Stimulated activated memory B cell treated with anti-CD40 and anti-IgM and Interleukin-4, amounts not matched to agents 10 μg/mL and 1 μg/mL and 100 μg/mL, for 72 hours (primary cell): ENCODE measurements around the gene LPAR1.
"Not testable (repeated sequence)": the region's sequence is repeated elsewhere in the genome, so short reads cannot be mapped to it uniquely, and the experiment has no call there.

ENCODE experiments used
- ATAC-seq: fragments of 150-1000 bp; cut with Tn5 transposase; 2 replicates; pipeline ENCODE4 v1.10.0; 2021
- H3K27ac Mint-ChIP-seq: one replicate; pipeline ENCODE4 v1.8.0; 2022; ENCODE audit warnings: mild to moderate bottlenecking, mixed read lengths
- H3K27me3 Mint-ChIP-seq: one replicate; pipeline ENCODE4 v1.8.0; 2022; ENCODE audit warnings: mixed read lengths
- H3K36me3 Mint-ChIP-seq: one replicate; pipeline ENCODE4 v1.8.0; 2022; ENCODE audit warnings: mixed read lengths
- H3K4me1 Mint-ChIP-seq: one replicate; pipeline ENCODE4 v1.8.0; 2022; ENCODE audit warnings: mixed read lengths
- H3K4me3 Mint-ChIP-seq: one replicate; pipeline ENCODE4 v1.8.0; 2022; ENCODE audit warnings: mild to moderate bottlenecking, moderate library complexity, mixed read lengths
- H3K9me3 Mint-ChIP-seq: one replicate; pipeline ENCODE4 v1.8.0; 2022; ENCODE audit warnings: mixed read lengths

The LPAR1 gene

GRCh38 chr9:110880189-110880588, 158.1 kb downstream of the LPAR1 start:
- ATAC-seq, result no peak
- Mint-ChIP-seq H3K4me1 (no peaks in the 10 kb centered on the region), H3K36me3 (no peaks in the 10 kb centered on the region), H3K4me3 (no peak overlapping the region), H3K9me3 (no peaks in the 10 kb centered on the region), H3K27ac (no peak overlapping the region), H3K27me3 (no peaks in the 10 kb centered on the region)

- Mint-ChIP-seq H3K27ac (no peak overlapping the region), H3K4me1 (no peaks in the 10 kb centered on the region), H3K36me3 (no peaks in the 10 kb centered on the region), H3K27me3 (no peaks in the 10 kb centered on the region), H3K4me3 (no peak overlapping the region), H3K9me3 (no peaks in the 10 kb centered on the region)
- no peak for ATAC-seq
Measured at GRCh38 chr9:110877374-110877773, 160.9 kb downstream of the LPAR1 start.

GRCh38 chr9:110876929-110877328, 161.3 kb downstream of the LPAR1 start:
- Mint-ChIP-seq H3K27ac (no peak overlapping the region), H3K9me3 (no peaks in the 10 kb centered on the region), H3K36me3 (no peaks in the 10 kb centered on the region), H3K4me1 (no peaks in the 10 kb centered on the region), H3K4me3 (no peak overlapping the region), H3K27me3 (no peaks in the 10 kb centered on the region)
- no peak for ATAC-seq

GRCh38 chr9:110874963-110875674, 163.2 kb downstream of the LPAR1 start:
- H3K27ac Mint-ChIP-seq, result no peak overlapping the region
- H3K27me3 Mint-ChIP-seq, result no peaks in the 10 kb centered on the region
- peak; percentile 39 for ATAC-seq
- peaks cover under 1% of the 10 kb centered on the region for H3K9me3 Mint-ChIP-seq
- H3K4me1 Mint-ChIP-seq, result no peaks in the 10 kb centered on the region
- no peak overlapping the region for H3K4me3 Mint-ChIP-seq
- H3K36me3 Mint-ChIP-seq, result no peaks in the 10 kb centered on the region

GRCh38 chr9:110872920-110873319, 165.3 kb downstream of the LPAR1 start:
- no peak overlapping the region for H3K4me3 Mint-ChIP-seq
- no peaks in the 10 kb centered on the region for H3K4me1 Mint-ChIP-seq

GRCh38 chr9:110871736-110872135, 166.5 kb downstream of the LPAR1 start:
- Mint-ChIP-seq H3K27me3 (no peaks in the 10 kb centered on the region), H3K4me1 (no peaks in the 10 kb centered on the region), H3K27ac (no peak overlapping the region), H3K4me3 (no peak overlapping the region), H3K36me3 (no peaks in the 10 kb centered on the region), H3K9me3 (peaks cover 2% of the 10 kb centered on the region)
- no peak for ATAC-seq

More at GRCh38 chr9:110872920-110873319, 165.3 kb downstream of the LPAR1 start:
- no peaks in the 10 kb centered on the region for H3K36me3 Mint-ChIP-seq
- H3K27ac Mint-ChIP-seq, result no peak overlapping the region
- H3K9me3 Mint-ChIP-seq, result peaks cover 2% of the 10 kb centered on the region
- ATAC-seq, result no peak
- H3K27me3 Mint-ChIP-seq, result no peaks in the 10 kb centered on the region

- no peak overlapping the region for H3K4me3 Mint-ChIP-seq
- ATAC-seq, result no peak
- no peak overlapping the region for H3K27ac Mint-ChIP-seq
- H3K9me3 Mint-ChIP-seq, result peaks cover 2% of the 10 kb centered on the region
- no peaks in the 10 kb centered on the region for H3K36me3 Mint-ChIP-seq
- H3K4me1 Mint-ChIP-seq, result no peaks in the 10 kb centered on the region
- no peaks in the 10 kb centered on the region for H3K27me3 Mint-ChIP-seq
Measured at GRCh38 chr9:110869931-110870330, 168.3 kb downstream of the LPAR1 start.

- Mint-ChIP-seq H3K9me3 (peaks cover 12% of the 10 kb centered on the region), H3K27ac (no peak overlapping the region)
Measured at GRCh38 chr9:110864011-110864410, 174.3 kb downstream of the LPAR1 start.

GRCh38 chr9:110861370-110862110, 176.7 kb downstream of the LPAR1 start:
- not testable (repeated sequence) for H3K36me3 Mint-ChIP-seq, H3K4me3 Mint-ChIP-seq, H3K4me1 Mint-ChIP-seq, H3K27me3 Mint-ChIP-seq, ATAC-seq, H3K27ac Mint-ChIP-seq
- H3K9me3 Mint-ChIP-seq, result peaks cover 17% of the 10 kb centered on the region

More at GRCh38 chr9:110864011-110864410, 174.3 kb downstream of the LPAR1 start:
- ATAC-seq, result no peak
- no peaks in the 10 kb centered on the region for H3K27me3 Mint-ChIP-seq
- no peak overlapping the region for H3K4me3 Mint-ChIP-seq
- H3K4me1 Mint-ChIP-seq, result no peaks in the 10 kb centered on the region
- H3K36me3 Mint-ChIP-seq, result no peaks in the 10 kb centered on the region

- H3K9me3 Mint-ChIP-seq, result peaks cover 22% of the 10 kb centered on the region
- H3K4me1 Mint-ChIP-seq, result no peaks in the 10 kb centered on the region
- no peak overlapping the region for H3K27ac Mint-ChIP-seq
- H3K27me3 Mint-ChIP-seq, result no peaks in the 10 kb centered on the region
- H3K36me3 Mint-ChIP-seq, result no peaks in the 10 kb centered on the region
- no peak for ATAC-seq
- H3K4me3 Mint-ChIP-seq, result no peak overlapping the region
Measured at GRCh38 chr9:110856772-110857171, 181.5 kb downstream of the LPAR1 start.

GRCh38 chr9:110850401-110851135, 187.7 kb downstream of the LPAR1 start:
- ATAC-seq, result no peak
- H3K36me3 Mint-ChIP-seq, result no peaks in the 10 kb centered on the region
- H3K9me3 Mint-ChIP-seq, result peaks cover 12% of the 10 kb centered on the region
- H3K4me1 Mint-ChIP-seq, result no peaks in the 10 kb centered on the region
- H3K27ac Mint-ChIP-seq, result no peak overlapping the region
- no peak overlapping the region for H3K4me3 Mint-ChIP-seq
- H3K27me3 Mint-ChIP-seq, result no peaks in the 10 kb centered on the region

GRCh38 chr9:110847671-110848070, 190.6 kb downstream of the LPAR1 start:
- H3K4me1 Mint-ChIP-seq, result no peaks in the 10 kb centered on the region

GRCh38 chr9:110846215-110846614, 192.1 kb downstream of the LPAR1 start:
- no peaks in the 10 kb centered on the region for H3K4me1 Mint-ChIP-seq

More at GRCh38 chr9:110847671-110848070, 190.6 kb downstream of the LPAR1 start:
- peaks cover 10% of the 10 kb centered on the region for H3K27me3 Mint-ChIP-seq
- no peak overlapping the region for H3K27ac Mint-ChIP-seq
- H3K36me3 Mint-ChIP-seq, result no peaks in the 10 kb centered on the region
- no peak for ATAC-seq
- no peak overlapping the region for H3K4me3 Mint-ChIP-seq
- H3K9me3 Mint-ChIP-seq, result peaks cover 3% of the 10 kb centered on the region

GRCh38 chr9:110844121-110844520, 194.1 kb downstream of the LPAR1 start:
- H3K36me3 Mint-ChIP-seq, result no peaks in the 10 kb centered on the region
- no peak overlapping the region for H3K4me3 Mint-ChIP-seq
- peaks cover 9% of the 10 kb centered on the region for H3K9me3 Mint-ChIP-seq
- H3K27me3 Mint-ChIP-seq, result peaks cover 10% of the 10 kb centered on the region
- no peak overlapping the region for H3K27ac Mint-ChIP-seq
- ATAC-seq, result no peak
- no peaks in the 10 kb centered on the region for H3K4me1 Mint-ChIP-seq

More at GRCh38 chr9:110846215-110846614, 192.1 kb downstream of the LPAR1 start:
- no peak overlapping the region for H3K4me3 Mint-ChIP-seq
- peaks cover 4% of the 10 kb centered on the region for H3K9me3 Mint-ChIP-seq
- H3K27me3 Mint-ChIP-seq, result peaks cover 10% of the 10 kb centered on the region
- no peak overlapping the region for H3K27ac Mint-ChIP-seq
- H3K36me3 Mint-ChIP-seq, result no peaks in the 10 kb centered on the region
- no peak for ATAC-seq

- H3K9me3 Mint-ChIP-seq, result peaks cover 9% of the 10 kb centered on the region
- peaks cover 10% of the 10 kb centered on the region for H3K27me3 Mint-ChIP-seq
- H3K36me3 Mint-ChIP-seq, result no peaks in the 10 kb centered on the region
- no peak for ATAC-seq
- no peak overlapping the region for H3K27ac Mint-ChIP-seq
- no peaks in the 10 kb centered on the region for H3K4me1 Mint-ChIP-seq
- H3K4me3 Mint-ChIP-seq, result no peak overlapping the region
Measured at GRCh38 chr9:110842986-110843385, 195.3 kb downstream of the LPAR1 start.
